Mesangial cell (primary cell): ENCODE results near the gene NCKAP5. TPM values are rescaled to one million over a fixed set of nuclear protein-coding genes. Genes with fewer than 3 reads are reported as not detected.

ENCODE experiments used
- total RNA-seq: library from RNA; depleted of rRNA; stranded (reverse); fragments of >200 nt; gene quantifications from 2 replicates; pipeline ENCODE4 v1.2.3, GENCODE V29; 2015

The NCKAP5 gene
- 0.25 and 0.98 TPM in 2 replicates for total RNA-seq

DNA sequence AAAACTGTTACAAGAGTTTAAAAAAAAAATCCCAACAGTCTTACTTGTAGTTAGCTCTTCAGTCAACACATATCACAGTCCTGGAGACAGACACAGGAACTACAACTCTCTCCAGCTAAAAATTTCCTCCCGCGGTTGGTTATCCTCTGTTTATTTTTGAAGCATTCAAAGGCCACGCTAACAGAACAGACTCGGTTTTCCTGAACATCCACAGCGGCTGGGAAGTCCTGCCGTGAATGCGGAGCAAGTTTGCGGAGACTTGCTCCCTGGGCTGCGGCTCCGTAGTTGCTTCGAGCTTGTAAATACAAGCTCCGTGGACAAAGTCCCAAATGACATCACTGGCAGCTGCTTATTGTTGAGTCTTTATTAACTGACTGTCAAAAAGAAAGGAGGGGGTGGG is at the start of gene NCKAP5:
NCKAP5 (minus strand) TSS at position 292 of the 400 bp plus-strand sequence. CDS start 50,937 bp downstream, outside the sequence.

DNA sequence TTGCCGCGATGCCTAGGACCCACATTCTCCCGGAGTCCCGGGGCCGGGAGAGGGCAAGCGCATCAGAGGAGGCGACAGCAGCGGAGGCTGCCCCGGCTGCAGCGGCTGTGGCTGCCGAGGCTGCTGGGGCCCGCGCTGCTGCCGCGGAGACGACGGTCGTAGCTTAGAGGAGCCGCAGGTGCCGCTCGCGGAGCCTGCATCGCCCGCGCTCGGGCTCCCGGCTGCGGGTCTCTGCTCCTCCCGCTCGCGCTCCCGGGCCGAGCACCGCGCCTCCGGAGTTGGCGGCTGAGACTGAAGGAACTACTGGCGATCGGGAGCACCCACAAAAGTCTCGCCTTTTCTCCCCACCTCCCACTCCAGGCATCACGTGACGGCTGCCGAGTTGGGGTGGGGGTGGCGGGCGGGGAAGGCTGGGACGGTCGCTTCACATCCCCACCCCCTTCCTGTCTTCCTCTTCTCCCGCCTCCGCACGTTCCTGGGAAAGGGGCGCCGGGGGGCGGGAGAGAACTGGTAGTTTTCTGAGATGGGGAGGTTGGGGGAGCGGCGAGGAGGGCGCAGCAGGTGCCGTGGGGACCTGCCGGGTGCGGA is 898.3 kb downstream of the NCKAP5 start, which contains the start of gene LYPD1:
LYPD1 (minus strand) TSS at position 298 of the 588 bp plus-strand sequence; CDS start at position 25, 273 bp downstream.

